Prostate gland (tissue), 2 donors: ENCODE measurements around the gene SCGN. TPM values are rescaled to one million over a fixed set of nuclear protein-coding genes. Genes with fewer than 3 reads are reported as not detected.

Experiments
- DNase-seq: peaks from one replicate; pipeline ENCODE4 v3.0.0-alpha.2; 2019; ENCODE audit warnings: low spot score
- H3K27ac ChIP-seq, 2 donors: fragments of 200-600 bp; sonication (generic); 2 replicates each; pipeline ENCODE4 v1.5.1; 2017 to 2019
- H3K27me3 ChIP-seq: fragments of 200-600 bp; sonication (generic); replicated peaks from 2 replicates; pipeline ENCODE4 v1.5.1; 2019; ENCODE audit not compliant: insufficient read depth
- H3K36me3 ChIP-seq, 2 donors: fragments of 200-600 bp; sonication (generic); 1 replicate in 1 of 2; 2 replicates in 1 of 2; pipeline versions ENCODE4 v1.5.1 to v1.8.1; 2017 to 2019
- H3K4me1 ChIP-seq: fragments of 200-600 bp; sonication (generic); replicated peaks from 2 replicates; pipeline ENCODE4 v1.5.1; 2019
- H3K4me3 ChIP-seq, 2 donors: fragments of 200-600 bp; sonication (generic); 2 replicates each; pipeline ENCODE4 v1.5.1; 2017 to 2019
- H3K9me3 ChIP-seq: fragments of 200-600 bp; sonication (generic); 2 replicates; pipeline ENCODE4 v1.5.1; 2017
- CTCF ChIP-seq, 4 experiments: fragments of 200-600 bp in 2 of 4; fragments of 450-650 bp in 2 of 4; sonication (generic) in 2 of 4; IDR thresholded peaks; 1 replicate in 3 of 4; 2 replicates in 1 of 4; pipeline ENCODE4 v1.5.1; 2016 to 2019; ENCODE audit warnings: antibody characterized with exemption in 4 of 4, mild to moderate bottlenecking in 2 of 4, moderate library complexity in 2 of 4
- POLR2A ChIP-seq: fragments of 450-650 bp; IDR thresholded peaks from one replicate; pipeline ENCODE4 v1.6.1; 2016; ENCODE audit warnings: antibody characterized with exemption, mild to moderate bottlenecking
- POLR2AphosphoS5 ChIP-seq: sonication (generic); formaldehyde crosslinking; IDR thresholded peaks from one replicate; pipeline ENCODE4 v1.6.1; 2017; ENCODE audit warnings: antibody characterized with exemption
- WGBS: methylation state at CpG from one replicate; pipeline ENCODE4 v1.1.5; 2018; 5-methylcytosine and 5-hydroxymethylcytosine counted together
- intact Hi-C: fragments of 100-400 bp; cut with DNase I; formaldehyde crosslinking; loops from one replicate; pipeline ENCODE4 v1.14.2; 2022
- total RNA-seq, 2 donors: library from RNA; depleted of rRNA; stranded (reverse); fragments of >200 nt; gene quantifications; one replicate each; pipeline ENCODE4 v1.1.0, GENCODE V29; 2016

The SCGN gene
- total RNA-seq, 2 donors from 2014 or later = 2.6 TPM; not detected in 1

GRCh38 chr6:25717866-25718740 is 66.1 kb downstream of the SCGN start:
- WGBS = 43% methylated on average over 6 of the region's 6 CpGs
- H3K27ac ChIP-seq = no peak overlapping the region
- TF ChIP-seq POLR2AphosphoS5 = no peak
- peak in 3 of 4 experiments; percentile 49 to 72 (median 62) for TF ChIP-seq CTCF (IDR thresholded peaks at IDR 0.05)
- intact Hi-C loops = loop anchor here (5.0 kb wide), 1 partner anchor 496 kb away; no protein-coding TSS in a partner anchor
- H3K4me1 ChIP-seq = no peaks in the 10 kb centered on the region
- H3K4me3 ChIP-seq = no peak overlapping the region
- peak; percentile 11 for DNase-seq
- H3K9me3 ChIP-seq = no peaks in the 10 kb centered on the region
- H3K27me3 ChIP-seq = no peaks in the 10 kb centered on the region
- H3K36me3 ChIP-seq = no peaks in the 10 kb centered on the region

GRCh38 chr6:25726122-25726911 is 74.3 kb downstream of the SCGN start:
- Histone ChIP-seq H3K27me3 (peaks cover 4% of the 10 kb centered on the region), H3K4me3 (no peak overlapping the region), H3K36me3 (no peaks in the 10 kb centered on the region), H3K4me1 (no peaks in the 10 kb centered on the region), H3K9me3 (no peaks in the 10 kb centered on the region), H3K27ac (no peak overlapping the region)
- WGBS = 94% methylated on average over 37 of the region's 37 CpGs
- no peak for DNase-seq
- intact Hi-C loops = no loop called here
- TF ChIP-seq POLR2AphosphoS5 (no peak), CTCF (IDR thresholded peaks at IDR 0.05) (no peak), POLR2A (no peak)

GRCh38 chr6:25727028-25727427 is 75.0 kb downstream of the SCGN start:
- H3K36me3 ChIP-seq = no peaks in the 10 kb centered on the region
- H3K27me3 ChIP-seq = peaks cover 4% of the 10 kb centered on the region
- H3K4me3 ChIP-seq = no peak overlapping the region
- DNase-seq = no peak
- WGBS = 84% methylated on average over 14 of the region's 14 CpGs
- H3K4me1 ChIP-seq = no peaks in the 10 kb centered on the region
- H3K9me3 ChIP-seq = no peaks in the 10 kb centered on the region
- TF ChIP-seq POLR2A = no peak
- no peak for TF ChIP-seq CTCF (IDR thresholded peaks at IDR 0.05)
- no peak for TF ChIP-seq POLR2AphosphoS5
- no peak overlapping the region for H3K27ac ChIP-seq
- intact Hi-C loops = no loop called here

DNA sequence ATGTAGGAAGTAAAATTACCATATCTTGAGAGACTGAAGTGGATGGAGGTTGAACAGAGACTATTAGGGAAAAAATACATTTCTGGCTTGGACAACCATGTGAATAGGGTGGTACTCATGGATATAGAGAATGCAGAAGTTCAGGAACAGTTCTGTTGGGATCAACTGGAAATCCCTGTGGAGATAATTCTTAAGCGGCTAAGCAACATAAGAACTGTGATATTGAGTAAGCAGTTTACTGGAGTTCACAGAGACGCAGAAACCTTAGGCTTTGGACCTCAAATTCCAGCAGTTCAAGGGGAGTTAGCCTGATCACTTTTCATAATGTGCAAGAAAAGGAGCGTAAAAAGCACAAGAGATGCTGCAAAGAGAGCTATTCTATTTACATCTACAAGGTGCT is 78.9 kb downstream of the SCGN start:
- no peak for DNase-seq
- no peaks in the 10 kb centered on the region for H3K36me3 ChIP-seq
- H3K4me1 ChIP-seq = no peaks in the 10 kb centered on the region
- no peak overlapping the region for H3K27ac ChIP-seq
- H3K27me3 ChIP-seq = peaks cover 4% of the 10 kb centered on the region
- 91% methylated on average over 3 of the region's 3 CpGs for WGBS
- TF ChIP-seq POLR2AphosphoS5 (no peak), CTCF (IDR thresholded peaks at IDR 0.05) (no peak), POLR2A (no peak)
- no peak overlapping the region for H3K4me3 ChIP-seq
- intact Hi-C loops = no loop called here
- no peaks in the 10 kb centered on the region for H3K9me3 ChIP-seq
